Mucosa of rectum (tissue), 2 donors: ENCODE data around the gene COL28A1.

Source experiments
- H3K27ac ChIP-seq, 2 donors: one replicate each; pipeline ENCODE4 v1.7.0; 2013; ENCODE audit warnings: inconsistent platforms in 2 of 2, low read depth in 2 of 2, low read length in 2 of 2
- H3K27me3 ChIP-seq, 2 donors: one replicate each; pipeline ENCODE4 v1.7.0; 2013; ENCODE audit warnings: low read length in 2 of 2; ENCODE audit not compliant: control insufficient read depth in 2 of 2, insufficient read depth in 2 of 2
- H3K36me3 ChIP-seq, 2 donors: one replicate each; pipeline ENCODE4 v1.7.0; 2013; ENCODE audit warnings: low read length in 2 of 2; ENCODE audit not compliant: control insufficient read depth in 2 of 2, insufficient read depth in 2 of 2
- H3K4me1 ChIP-seq, 2 donors: one replicate each; pipeline ENCODE4 v1.7.0; 2013; ENCODE audit warnings: low read length in 2 of 2, mild to moderate bottlenecking in 1 of 2; ENCODE audit not compliant: control insufficient read depth in 2 of 2, insufficient read depth in 2 of 2
- H3K4me3 ChIP-seq, 2 donors: one replicate each; pipeline ENCODE4 v1.7.0; 2013; ENCODE audit warnings: low read length in 2 of 2
- H3K9ac ChIP-seq, 2 donors: one replicate each; pipeline ENCODE4 v1.7.0; 2013; ENCODE audit warnings: low read length in 2 of 2, low read depth in 1 of 2, mild to moderate bottlenecking in 1 of 2
- H3K9me3 ChIP-seq, 2 donors: one replicate each; pipeline ENCODE4 v1.7.0; 2013; ENCODE audit warnings: low read length in 2 of 2; ENCODE audit not compliant: control insufficient read depth in 2 of 2
- donor health status: healthy.
- donor health status: Normal muscosa, but diverticular disease.

COL28A1 gene

GRCh38 chr7:7315851-7316250 is 219.8 kb downstream of the COL28A1 start:
- Histone ChIP-seq H3K27me3 (no peaks in the 10 kb centered on the region), H3K36me3 (no peaks in the 10 kb centered on the region), H3K9me3 (no peaks in the 10 kb centered on the region)

GRCh38 chr7:7312323-7312722 is 223.3 kb downstream of the COL28A1 start:
- Histone ChIP-seq H3K4me1 (no peaks in the 10 kb centered on the region), H3K4me3 (no peak overlapping the region), H3K27ac (no peak overlapping the region), H3K36me3 (no peaks in the 10 kb centered on the region), H3K9ac (no peak overlapping the region), H3K9me3 (no peaks in the 10 kb centered on the region), H3K27me3 (no peaks in the 10 kb centered on the region)

More at GRCh38 chr7:7315851-7316250, 219.8 kb downstream of the COL28A1 start:
- Histone ChIP-seq H3K4me1 (peaks cover 0 to 2% of the 10 kb centered on the region in 2 donors), H3K4me3 (no peak overlapping the region), H3K9ac (no peak overlapping the region), H3K27ac (no peak overlapping the region)

- Histone ChIP-seq H3K4me3 (no peak overlapping the region), H3K9me3 (no peaks in the 10 kb centered on the region), H3K36me3 (no peaks in the 10 kb centered on the region), H3K4me1 (no peaks in the 10 kb centered on the region), H3K9ac (no peak overlapping the region), H3K27ac (no peak overlapping the region), H3K27me3 (no peaks in the 10 kb centered on the region)
These were observed 224.7 kb downstream of the COL28A1 start for GRCh38 chr7:7311001-7311400.

GRCh38 chr7:7309203-7309602 is 226.5 kb downstream of the COL28A1 start:
- no peak overlapping the region for H3K27ac ChIP-seq
- H3K9me3 ChIP-seq: no peaks in the 10 kb centered on the region
- no peaks in the 10 kb centered on the region for H3K4me1 ChIP-seq
- no peak overlapping the region for H3K9ac ChIP-seq
- H3K36me3 ChIP-seq: no peaks in the 10 kb centered on the region
- no peaks in the 10 kb centered on the region for H3K27me3 ChIP-seq
- no peak overlapping the region for H3K4me3 ChIP-seq
